ENCODE measurements around the gene ADAM11. TPM values are rescaled to one million over a fixed set of nuclear protein-coding genes. Genes with fewer than 3 reads are reported as not detected.
"Not testable (repeated sequence)": the region's sequence is repeated elsewhere in the genome, so short reads cannot be mapped to it uniquely, and the experiment has no call there.

Gene ADAM11
- total RNA-seq, 4 donors from 2014 or later = under 0.01 to 0.98 (median 0.64) TPM

GRCh38 chr17:44745301-44745700, 13.5 kb upstream of the ADAM11 start:
- Histone ChIP-seq H3K27me3 (no peaks in the 10 kb centered on the region), H3K36me3 (peaks cover 6 to 43% (median 22%) of the 10 kb centered on the region in 4 donors), H3K9me3 (no peaks in the 10 kb centered on the region), H3K4me1 (peaks cover 0 to 4% (median 0%) of the 10 kb centered on the region in 4 donors), H3K27ac (replicated peaks in 1 of 4) (no peak overlapping the region), H3K4me3 (no peak overlapping the region)
- DNase-seq (ENCODE audit: extremely low spot score) = no peak
- no peak for TF ChIP-seq POLR2AphosphoS5 (IDR thresholded peaks at IDR 0.05)
- TF ChIP-seq POLR2A (IDR thresholded peaks at IDR 0.05; ENCODE audit: low read depth) = no peak
- TF ChIP-seq EP300 (IDR thresholded peaks at IDR 0.05) = no peak
- no peak for TF ChIP-seq CTCF (IDR thresholded peaks at IDR 0.05)
- 79% methylated on average over 1 of the region's 1 CpG for WGBS
- intact Hi-C loops (cut with DNase I) = no loop called here

GRCh38 chr17:44745738-44746137, 13.1 kb upstream of the ADAM11 start:
- H3K4me1 ChIP-seq; H3K27me3 ChIP-seq; H3K9me3 ChIP-seq; H3K4me3 ChIP-seq; DNase-seq (ENCODE audit: extremely low spot score); intact Hi-C loops (cut with DNase I); H3K27ac ChIP-seq (replicated peaks in 1 of 4): not testable (repeated sequence)
- 86% methylated on average over 5 of the region's 5 CpGs for WGBS
- H3K36me3 ChIP-seq = peaks cover 6 to 46% (median 23%) of the 10 kb centered on the region in 4 donors

- Histone ChIP-seq H3K27ac (replicated peaks in 1 of 4) (no peak overlapping the region), H3K4me3 (no peak overlapping the region), H3K36me3 (peaks cover 4 to 44% (median 18%) of the 10 kb centered on the region in 4 donors), H3K27me3 (no peaks in the 10 kb centered on the region), H3K4me1 (peaks cover 0 to 4% (median 0%) of the 10 kb centered on the region in 4 donors), H3K9me3 (no peaks in the 10 kb centered on the region)
- intact Hi-C loops (cut with DNase I) = no loop called here
- DNase-seq (ENCODE audit: extremely low spot score) = no peak
- TF ChIP-seq EP300 (IDR thresholded peaks at IDR 0.05) = no peak
- TF ChIP-seq POLR2A (IDR thresholded peaks at IDR 0.05; ENCODE audit: low read depth) = no peak
- no peak for TF ChIP-seq CTCF (IDR thresholded peaks at IDR 0.05)
- no peak for TF ChIP-seq POLR2AphosphoS5 (IDR thresholded peaks at IDR 0.05)
Observed at GRCh38 chr17:44747566-44747965, 11.2 kb upstream of the ADAM11 start.

- no peaks in the 10 kb centered on the region for H3K9me3 ChIP-seq
- no peak overlapping the region for H3K27ac ChIP-seq (replicated peaks in 1 of 4)
- H3K4me1 ChIP-seq = peaks cover 0 to 4% (median 0%) of the 10 kb centered on the region in 4 donors
- no peak for TF ChIP-seq POLR2A (IDR thresholded peaks at IDR 0.05; ENCODE audit: low read depth)
- TF ChIP-seq EP300 (IDR thresholded peaks at IDR 0.05) = no peak
- TF ChIP-seq CTCF (IDR thresholded peaks at IDR 0.05) = no peak
- no peak for TF ChIP-seq POLR2AphosphoS5 (IDR thresholded peaks at IDR 0.05)
- WGBS = 85% methylated on average over 10 of the region's 19 CpGs
- DNase-seq (ENCODE audit: extremely low spot score) = no peak
- no peaks in the 10 kb centered on the region for H3K27me3 ChIP-seq
- H3K4me3 ChIP-seq = peak overlapping the region in 3 of 4 donors; percentile 4 to 47 (median 17)
- intact Hi-C loops (cut with DNase I) = no loop called here
- peaks cover 4 to 44% (median 18%) of the 10 kb centered on the region in 4 donors for H3K36me3 ChIP-seq
Observed at GRCh38 chr17:44749076-44749979, 9.5 kb upstream of the ADAM11 start.

- Histone ChIP-seq H3K36me3 (peaks cover 4 to 44% (median 18%) of the 10 kb centered on the region in 4 donors), H3K27me3 (no peaks in the 10 kb centered on the region), H3K27ac (replicated peaks in 1 of 4) (no peak overlapping the region), H3K4me1 (peaks cover 0 to 4% (median 0%) of the 10 kb centered on the region in 4 donors), H3K9me3 (no peaks in the 10 kb centered on the region), H3K4me3 (peak overlapping the region in 3 of 4 donors; percentile 4 to 47 (median 17))
- no peak for TF ChIP-seq POLR2AphosphoS5 (IDR thresholded peaks at IDR 0.05)
- no peak for TF ChIP-seq POLR2A (IDR thresholded peaks at IDR 0.05; ENCODE audit: low read depth)
- no peak for TF ChIP-seq CTCF (IDR thresholded peaks at IDR 0.05)
- TF ChIP-seq EP300 (IDR thresholded peaks at IDR 0.05) = no peak
- 49% methylated on average over 9 of the region's 9 CpGs for WGBS
- no peak for DNase-seq (ENCODE audit: extremely low spot score)
- intact Hi-C loops (cut with DNase I) = no loop called here
Observed at GRCh38 chr17:44749980-44750318, 8.8 kb upstream of the ADAM11 start.

Measured in esophagus muscularis mucosa (tissue), 4 donors.